Measurements from ENCODE around the gene OR8B4.
"Not testable (repeated sequence)": the region's sequence is repeated elsewhere in the genome, so short reads cannot be mapped to it uniquely, and the experiment has no call there.

OR8B4 gene

DNA sequence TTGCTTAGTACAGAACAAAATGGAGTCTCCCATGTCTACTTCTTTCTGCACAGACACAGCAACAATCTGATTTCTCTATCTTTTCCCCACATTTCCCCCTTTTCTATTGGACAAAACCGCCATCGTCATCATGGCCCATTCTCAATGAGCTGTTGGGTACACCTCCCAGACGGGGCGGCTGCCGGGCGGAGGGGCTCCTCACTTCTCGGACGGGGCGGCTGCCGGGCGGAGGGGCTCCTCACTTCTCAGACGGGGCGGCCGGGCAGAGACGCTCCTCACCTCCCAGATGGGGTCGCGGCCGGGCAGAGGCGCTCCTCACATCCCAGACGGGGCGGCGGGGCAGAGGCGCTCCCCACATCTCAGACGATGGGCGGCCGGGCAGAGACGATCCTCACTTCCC, 21.5 kb downstream of the OR8B4 start:
- DNase-seq, result not testable (repeated sequence)

DNA sequence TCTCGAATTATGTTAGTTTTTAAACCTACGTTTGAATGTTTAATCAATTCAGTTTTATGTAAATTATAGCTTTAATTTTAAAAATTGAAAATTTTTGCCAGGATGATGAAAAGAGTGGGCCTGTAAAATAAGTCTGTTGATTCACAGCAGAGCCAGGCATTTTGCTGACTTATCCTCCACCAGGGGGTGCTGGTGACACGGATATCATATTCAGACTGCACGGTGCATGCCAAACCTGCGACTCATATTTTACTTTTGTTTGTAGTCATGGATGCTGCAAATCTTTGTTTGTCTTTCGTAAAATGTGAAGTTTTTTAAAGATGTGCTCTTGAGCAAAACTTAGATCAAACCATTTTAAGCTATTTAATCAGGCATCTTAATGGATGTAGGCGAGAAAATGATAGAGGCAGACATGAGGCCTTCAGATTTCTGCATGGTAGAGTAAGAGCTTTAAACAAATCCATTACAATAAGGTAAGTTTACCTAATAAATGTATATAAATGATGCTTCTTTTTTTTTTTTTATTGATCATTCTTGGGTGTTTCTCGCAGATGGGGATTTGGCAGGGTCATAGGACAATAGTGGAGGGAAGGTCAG, 22.2 kb downstream of the OR8B4 start:
- peak; percentile 15 to 48 for DNase-seq

DNA sequence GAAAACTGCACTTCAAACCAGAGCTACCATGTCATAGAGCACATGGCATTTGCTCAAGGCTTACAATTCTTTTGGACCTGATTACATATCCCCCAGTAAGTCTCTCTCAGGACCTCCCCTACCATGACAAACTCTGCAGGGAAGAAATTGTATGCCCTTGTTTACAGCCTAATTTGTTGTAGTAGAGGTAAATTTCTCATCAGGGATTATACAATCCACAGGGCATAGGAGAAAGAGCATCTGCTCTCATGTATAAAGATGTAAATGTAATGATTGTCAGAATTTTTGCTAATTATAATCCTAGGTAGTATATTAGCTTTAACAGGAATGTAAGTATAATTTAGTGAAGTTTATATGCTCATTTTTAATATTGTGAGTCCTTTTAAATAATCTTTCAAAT, 25.7 kb downstream of the OR8B4 start, which contains the start of gene OR8B3:
OR8B3 (minus strand) TSS at position 101 of the 400 bp plus-strand sequence. CDS start 1,673 bp downstream, outside the sequence.
- DNase-seq, result no peak

DNA sequence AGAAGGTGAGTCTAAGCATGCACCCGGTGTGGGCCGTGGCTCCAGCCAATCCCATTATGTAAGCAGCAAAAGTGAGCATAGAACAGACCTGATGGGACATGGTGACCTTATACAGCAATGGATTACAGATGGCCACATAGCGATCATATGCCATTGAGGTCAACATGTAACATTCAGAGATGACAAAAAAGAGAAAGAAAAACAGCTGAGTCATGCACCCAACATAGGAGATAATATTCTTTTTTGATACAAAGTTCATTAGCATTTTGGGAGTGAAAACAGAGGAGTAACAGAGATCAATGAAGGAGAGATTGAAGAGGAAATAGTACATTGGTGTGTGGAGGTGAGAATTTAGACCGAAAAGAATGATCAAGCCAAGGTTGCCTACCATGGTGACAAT, 27.8 kb downstream of the OR8B4 start:
- not testable (repeated sequence) for DNase-seq

DNA sequence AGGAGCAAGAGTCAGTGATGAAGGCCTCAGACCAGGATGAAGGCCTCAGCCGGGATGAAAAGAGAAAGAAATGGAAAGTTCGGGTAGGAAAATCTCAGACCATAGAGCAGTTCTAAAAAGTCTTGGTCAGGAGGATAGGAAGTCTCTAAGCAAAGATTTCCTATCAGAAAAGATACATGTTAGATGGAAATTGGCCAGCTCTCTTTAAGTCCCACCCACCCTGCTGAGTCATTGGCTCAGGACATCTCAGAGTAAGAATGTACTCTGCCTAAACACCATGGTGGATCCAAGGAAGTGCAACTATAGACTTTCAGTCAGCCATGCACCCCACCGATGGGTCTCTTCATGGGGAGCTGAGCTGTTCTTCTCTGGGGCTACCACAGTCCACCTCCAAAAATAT, 30.3 kb downstream of the OR8B4 start:
- no peak for DNase-seq

DNA sequence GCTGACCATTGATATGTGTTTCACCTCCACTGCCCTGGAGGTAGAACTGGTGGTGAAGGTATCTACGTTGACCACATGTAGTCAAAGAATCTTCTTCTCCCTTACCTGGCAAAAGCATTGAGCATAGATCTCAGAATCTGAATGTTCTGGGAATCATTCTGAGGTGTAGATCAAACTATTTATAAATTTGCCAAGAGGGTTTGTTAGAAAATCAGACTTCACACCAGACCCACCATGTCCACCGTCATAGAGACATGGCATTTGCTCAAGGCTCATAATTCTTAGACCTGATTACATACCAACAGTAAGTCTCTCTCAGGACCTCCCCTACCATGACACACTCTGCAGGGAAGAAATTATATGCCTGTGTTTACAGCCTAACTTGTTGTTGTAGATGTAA, 40.3 kb downstream of the OR8B4 start, which contains the start of gene OR8B2:
OR8B2 (minus strand) TSS at position 101 of the 400 bp plus-strand sequence. CDS start 1,156 bp downstream, outside the sequence.
- no peak for DNase-seq

DNA sequence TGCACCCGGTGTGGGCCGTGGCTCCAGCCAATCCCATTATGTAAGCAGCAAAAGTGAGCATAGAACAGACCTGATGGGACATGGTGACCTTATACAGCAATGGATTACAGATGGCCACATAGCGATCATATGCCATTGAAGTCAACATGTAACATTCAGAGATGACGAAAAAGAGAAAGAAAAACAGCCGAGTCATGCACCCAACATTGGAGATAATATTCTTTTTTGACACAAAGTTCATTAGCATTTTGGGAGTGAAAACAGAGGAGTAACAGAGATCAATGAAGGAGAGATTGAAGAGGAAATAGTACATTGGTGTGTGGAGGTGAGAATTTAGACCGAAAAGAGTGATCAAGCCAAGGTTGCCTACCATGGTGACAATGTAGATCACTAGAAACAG, 41.8 kb downstream of the OR8B4 start:
- DNase-seq, result not testable (repeated sequence)

DNA sequence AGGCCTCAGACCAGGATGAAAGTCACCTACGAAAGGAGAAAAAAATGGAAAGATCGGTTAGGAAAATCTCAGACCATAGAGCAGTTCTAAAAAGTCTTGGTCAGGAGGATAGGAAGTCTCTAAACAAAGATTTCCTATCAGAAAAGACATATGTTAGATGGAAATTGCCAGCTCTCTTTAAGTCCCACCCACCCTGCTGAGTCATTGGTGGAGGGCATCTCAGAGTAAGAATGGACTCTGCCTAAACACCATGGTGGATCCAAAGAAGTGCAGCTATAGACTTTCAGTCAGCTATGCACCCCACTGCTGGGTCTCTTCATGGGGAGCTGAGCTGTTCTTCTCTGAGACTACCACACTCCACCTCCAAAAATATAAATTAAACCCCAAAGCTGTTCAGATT, 44.1 kb downstream of the OR8B4 start:
- no peak for DNase-seq

DNA sequence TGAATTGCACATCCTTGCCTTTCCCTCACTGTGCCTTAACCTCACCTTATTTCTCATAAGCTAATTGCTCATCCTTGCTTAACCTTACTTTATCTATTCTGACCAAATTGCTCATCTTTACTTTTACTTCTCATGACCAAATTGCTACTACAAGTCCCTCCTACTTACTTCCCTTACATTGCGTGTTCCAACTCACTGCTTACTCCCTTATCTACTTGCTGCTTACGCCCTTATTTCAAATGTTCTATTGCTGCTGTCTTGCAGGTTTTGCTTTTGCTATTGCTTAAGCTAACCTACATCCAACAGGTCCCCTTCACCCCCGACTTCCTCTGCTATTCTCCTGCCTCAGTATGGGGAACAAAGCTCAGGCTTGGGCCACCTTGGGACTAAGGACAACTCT, 48.4 kb downstream of the OR8B4 start:
- DNase-seq, result no peak

Measured in NCI-H524 (cell line).